Dedifferentiated amniotic fluid mesenchymal stem cell (primary cell): ENCODE results near the gene ABCD1.
"Not testable (repeated sequence)": the region's sequence is repeated elsewhere in the genome, so short reads cannot be mapped to it uniquely, and the experiment has no call there.

Experiments
- DNase-seq: peaks from one replicate; pipeline ENCODE4 v3.0.0-alpha.2; 2016; ENCODE audit errors: extremely low spot score

The ABCD1 gene

DNA sequence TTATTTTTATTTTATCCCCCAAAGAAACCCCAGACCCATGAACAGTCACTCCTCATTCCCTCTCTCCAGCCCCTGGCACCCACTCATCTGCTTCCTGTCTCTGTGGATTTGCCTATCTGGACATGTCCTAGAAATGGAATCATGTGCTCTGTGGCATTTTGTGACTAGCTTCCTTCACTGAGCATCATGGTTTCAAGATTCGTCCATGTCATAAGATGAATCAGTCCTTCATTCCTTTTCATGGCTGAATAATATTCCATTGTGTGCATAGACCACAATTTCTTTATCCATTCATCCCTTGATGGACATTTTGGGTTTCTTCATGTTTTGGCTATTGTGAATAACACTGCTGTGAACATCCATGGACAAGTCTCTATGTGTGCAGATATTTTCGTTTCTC is 10.2 kb downstream of the ABCD1 start:
- DNase-seq, result no peak

DNA sequence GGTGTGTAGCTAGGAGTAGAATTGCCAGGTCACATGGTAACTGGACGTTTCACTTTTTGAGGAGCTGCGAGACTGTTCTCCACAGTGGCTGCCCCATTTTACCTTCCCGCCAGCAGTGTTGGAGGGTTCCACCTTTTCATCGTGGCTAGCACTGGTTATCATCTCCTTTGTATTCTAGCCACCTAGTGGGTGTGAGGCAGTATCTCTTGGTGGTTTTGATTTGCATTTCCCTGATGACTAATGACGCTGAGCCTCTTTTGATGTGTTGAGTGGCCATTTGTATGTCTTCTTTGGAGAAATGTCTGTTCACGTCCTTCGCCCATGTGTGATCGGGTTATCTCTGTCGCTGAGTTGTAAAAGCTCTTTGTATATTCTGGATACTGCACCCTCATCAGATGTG is 10.6 kb downstream of the ABCD1 start:
- DNase-seq, result no peak

DNA sequence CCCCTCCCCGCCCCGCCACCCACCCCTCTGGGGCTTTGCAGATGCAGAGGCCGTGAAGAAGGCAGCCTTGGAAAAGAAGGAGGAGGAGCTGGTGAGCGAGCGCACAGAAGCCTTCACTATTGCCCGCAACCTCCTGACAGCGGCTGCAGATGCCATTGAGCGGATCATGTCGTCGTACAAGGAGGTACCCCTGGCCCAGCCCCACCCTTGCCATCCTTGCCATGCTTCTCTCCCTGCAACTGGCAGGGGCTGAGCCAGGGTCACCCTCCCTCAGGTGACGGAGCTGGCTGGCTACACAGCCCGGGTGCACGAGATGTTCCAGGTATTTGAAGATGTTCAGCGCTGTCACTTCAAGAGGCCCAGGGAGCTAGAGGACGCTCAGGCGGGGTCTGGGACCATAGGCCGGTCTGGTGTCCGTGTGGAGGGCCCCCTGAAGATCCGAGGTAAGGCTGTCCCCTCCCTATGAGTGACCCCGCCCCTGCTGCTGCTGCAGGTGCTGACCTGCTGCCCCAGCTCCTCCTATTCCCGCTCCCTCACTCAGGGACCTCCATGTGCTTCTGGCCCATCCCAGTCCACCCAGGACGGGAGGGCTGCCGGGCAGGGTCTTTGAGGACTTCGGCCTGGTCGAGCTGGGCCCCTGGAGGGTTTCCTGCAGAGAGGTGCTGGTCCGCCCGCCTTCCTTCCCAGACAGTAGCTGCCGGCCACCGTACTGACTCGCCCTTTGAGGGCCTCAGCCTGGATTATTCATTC is 11.6 kb downstream of the ABCD1 start:
- no peak for DNase-seq

GRCh38 chrX:153736871-153737441 is 12.3 kb downstream of the ABCD1 start:
- no peak for DNase-seq

DNA sequence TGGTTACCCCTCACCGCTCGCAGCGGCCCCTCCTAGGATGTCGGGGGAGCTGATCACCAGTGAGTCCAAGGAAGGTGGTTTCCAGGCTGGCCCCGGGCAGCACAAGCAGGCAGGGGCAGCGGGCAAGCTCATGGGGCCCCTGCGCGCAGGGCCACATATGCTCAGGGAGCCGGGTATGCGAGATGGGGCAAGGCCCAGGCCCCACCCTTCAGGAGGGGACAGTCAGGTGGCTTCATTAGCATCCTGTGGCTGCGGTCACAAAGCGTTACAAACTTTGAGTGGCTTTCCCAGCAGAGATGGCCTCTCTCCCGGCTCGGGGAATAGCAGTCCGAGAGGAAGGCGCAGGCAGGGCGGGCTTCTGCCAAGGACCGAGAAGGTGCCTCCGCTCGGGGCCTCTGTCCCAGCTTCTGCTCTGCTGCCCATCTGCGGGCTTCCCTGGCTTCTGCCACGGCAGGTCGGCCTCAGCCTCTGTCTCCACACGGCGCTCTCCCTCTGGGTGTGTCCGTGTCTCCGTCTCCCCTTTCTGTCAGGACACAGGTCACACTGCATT is 13.5 kb downstream of the ABCD1 start:
- DNase-seq, result no peak

GRCh38 chrX:153739754-153740486 is 15.3 kb downstream of the ABCD1 start:
- no peak for DNase-seq

GRCh38 chrX:153740631-153741222 is 16.1 kb downstream of the ABCD1 start:
- DNase-seq, result no peak

DNA sequence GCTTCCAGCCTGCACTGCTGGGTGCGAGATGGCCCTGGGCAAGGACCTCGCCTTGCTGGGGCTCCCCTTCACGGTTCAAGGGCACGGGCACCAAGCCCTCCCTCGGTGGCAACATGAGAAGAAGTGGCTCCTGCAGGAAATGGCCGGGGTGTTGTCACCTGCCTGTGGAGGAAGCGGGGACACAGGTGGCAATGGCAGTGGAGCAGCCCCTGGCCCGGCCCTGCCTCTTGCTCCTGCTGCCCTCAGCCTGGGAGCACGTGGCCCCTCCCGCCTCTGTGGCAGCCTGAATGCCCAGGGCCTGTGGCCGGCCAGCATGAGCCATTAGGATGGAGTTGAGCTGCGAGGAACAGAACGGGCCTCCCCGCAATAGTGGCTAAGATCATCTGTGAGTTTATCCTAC is 16.8 kb downstream of the ABCD1 start:
- no peak for DNase-seq

DNA sequence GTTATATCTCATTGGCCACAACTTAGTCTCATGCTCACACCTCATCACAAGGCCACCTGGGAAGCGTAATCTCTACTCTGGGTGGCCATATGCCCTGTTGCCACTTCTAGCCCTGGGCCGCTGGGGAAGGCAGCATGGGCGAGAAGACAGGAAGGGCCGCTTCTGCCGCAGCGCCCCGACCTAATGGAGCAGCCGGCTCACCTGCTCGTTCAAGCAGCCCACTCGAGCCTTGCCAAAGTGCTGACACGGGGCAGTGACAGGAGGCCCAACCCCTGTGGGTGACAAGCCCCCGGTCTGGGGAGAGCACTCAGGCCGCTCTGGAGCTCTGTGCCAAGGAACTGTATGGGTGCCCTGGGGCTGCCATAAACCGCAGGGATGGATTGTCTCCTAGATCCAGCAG is 17.5 kb downstream of the ABCD1 start:
- not testable (repeated sequence) for DNase-seq

DNA sequence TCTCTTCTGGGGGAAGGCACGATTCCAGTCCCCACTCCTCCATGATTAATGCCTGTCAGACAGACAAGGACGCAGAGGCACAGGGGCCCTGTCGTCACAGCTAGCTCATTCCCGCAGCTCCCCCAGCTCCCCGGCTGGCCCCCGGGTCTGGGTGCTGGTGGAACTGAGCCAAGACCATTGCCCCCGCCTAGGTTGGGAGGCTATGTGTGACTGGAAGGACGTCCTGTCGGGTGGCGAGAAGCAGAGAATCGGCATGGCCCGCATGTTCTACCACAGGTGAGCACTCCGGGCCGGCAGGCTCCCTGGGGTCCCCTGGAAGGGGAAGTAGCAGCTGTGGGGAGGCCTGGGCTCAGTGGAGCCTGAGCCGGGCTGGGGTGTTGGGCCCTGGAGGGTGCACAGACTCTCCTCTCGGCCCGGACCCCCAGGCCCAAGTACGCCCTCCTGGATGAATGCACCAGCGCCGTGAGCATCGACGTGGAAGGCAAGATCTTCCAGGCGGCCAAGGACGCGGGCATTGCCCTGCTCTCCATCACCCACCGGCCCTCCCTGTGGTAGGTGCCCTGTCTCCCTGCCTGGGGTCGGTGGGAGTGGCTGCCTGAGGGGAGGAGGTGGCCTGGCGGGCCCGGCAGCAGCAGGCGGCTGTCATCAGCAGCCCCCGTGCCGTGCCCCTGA is 18.3 kb downstream of the ABCD1 start:
- not testable (repeated sequence) for DNase-seq

- not testable (repeated sequence) for DNase-seq
These were observed 19.0 kb downstream of the ABCD1 start for GRCh38 chrX:153743468-153744209.

DNA sequence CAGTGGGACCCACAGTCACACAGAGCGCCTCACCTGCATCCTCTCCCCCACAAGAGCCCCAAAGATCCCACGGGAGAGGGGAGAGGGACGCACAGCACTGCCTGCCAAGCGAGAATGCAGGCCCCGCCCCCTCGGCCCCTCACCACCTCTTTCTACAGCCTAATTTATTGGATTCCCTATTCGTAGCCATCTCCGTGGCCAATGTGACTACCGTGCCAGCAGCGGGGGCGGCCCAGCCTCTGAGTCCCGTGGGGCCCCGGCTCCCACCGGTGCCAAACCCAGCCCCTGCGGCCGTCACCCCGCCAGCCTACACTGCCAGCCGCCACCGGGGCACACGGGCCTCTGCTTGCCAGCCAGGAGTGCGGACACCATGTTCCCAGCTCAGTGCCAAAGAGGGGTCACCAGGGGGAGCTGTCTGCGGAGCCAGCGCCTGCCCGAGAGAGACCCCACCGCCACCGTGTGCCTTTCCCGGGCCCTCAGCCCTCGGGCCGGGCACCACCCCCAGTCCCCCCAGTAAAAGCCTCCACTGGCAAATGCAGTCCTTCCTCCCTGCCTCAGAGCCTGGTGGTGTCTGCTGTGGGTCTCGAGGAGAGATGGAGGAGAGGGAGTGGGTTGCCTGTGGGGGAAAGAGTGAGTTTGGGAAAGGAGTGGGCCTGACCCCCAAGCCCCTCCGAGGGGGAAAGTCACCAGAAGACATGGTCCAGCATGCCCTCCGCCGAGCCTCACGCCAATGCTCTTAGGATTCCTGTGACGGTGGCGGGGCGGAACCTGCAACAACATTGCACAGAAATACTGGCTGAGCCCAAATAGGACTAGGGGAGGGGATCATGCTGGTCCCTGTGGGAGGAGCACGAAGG is 19.8 kb downstream of the ABCD1 start:
- no peak for DNase-seq

- not testable (repeated sequence) for DNase-seq
These were observed 20.4 kb downstream of the ABCD1 start for GRCh38 chrX:153745067-153745433.

DNA sequence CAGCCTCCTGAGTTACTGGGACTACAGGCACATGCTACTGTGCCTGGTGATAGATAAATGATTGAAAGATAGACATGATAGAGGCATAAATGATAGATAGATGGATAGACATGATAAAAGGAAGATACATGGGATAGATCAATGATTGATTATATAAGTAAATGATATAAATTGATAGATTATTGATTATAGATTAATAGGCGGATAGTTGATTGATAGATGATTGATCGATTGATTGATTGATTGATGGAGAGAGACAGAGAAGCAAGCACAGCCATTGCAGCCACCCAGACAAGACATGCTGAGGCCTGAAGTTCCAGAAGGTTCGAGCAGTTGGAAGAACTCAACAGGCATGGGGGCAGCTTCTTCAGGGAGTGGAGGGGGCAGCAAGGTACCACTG is 21.7 kb downstream of the ABCD1 start:
- no peak for DNase-seq

- DNase-seq, result not testable (repeated sequence)
These were observed 22.3 kb downstream of the ABCD1 start for GRCh38 chrX:153746991-153747390.

DNA sequence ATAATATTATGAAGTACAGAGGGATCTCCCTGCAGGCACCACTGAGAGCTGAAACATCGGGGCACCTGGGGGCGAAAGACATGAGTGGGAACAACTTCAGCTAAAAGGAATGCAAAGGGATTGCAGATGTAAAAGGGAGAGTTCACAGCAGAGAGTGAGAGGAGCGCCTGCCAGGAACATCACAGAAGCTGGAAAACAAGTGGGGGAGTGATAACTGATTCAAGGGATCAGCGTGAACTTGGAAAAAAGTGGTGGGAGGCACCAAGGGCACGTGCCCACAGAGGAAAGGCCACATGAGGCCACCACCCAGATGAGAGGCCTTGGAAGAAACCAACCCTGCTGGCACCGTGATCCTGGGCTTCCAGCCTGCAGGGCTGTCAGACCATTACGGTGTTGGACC is 24.4 kb downstream of the ABCD1 start:
- not testable (repeated sequence) for DNase-seq

DNA sequence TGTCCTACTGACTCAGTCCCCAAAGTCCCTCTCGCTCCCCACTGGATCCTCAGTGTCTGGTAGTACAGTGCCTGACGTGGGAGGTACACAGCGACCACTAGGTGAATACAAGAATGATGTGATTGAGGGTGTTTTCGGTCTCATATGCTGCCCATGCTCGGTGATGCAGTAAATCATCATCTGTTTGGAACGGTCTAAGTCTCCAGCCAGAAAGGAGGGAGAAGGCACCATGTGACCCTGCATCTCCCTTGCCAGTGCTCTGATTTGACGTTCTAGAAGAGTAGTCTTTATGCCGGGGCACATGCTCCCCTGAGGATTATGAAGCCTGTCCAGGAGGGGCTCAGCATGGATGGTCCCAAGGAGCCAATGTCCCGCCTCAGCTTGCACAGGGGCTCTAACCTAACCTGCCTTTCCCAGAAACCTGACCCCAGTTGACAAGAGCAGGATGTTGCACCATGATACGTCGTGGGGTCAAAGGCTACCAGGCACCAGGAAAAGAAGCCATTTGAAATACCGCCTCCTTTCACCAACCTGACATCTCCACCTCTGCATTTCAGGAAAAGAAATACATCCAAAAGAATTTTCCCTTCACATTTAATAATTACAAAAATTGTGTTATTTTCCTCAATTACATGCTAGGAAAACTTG is 25.6 kb downstream of the ABCD1 start:
- no peak for DNase-seq

- no peak for DNase-seq
These were observed 30.5 kb downstream of the ABCD1 start for GRCh38 chrX:153755136-153755535.

GRCh38 chrX:153761863-153762262 is 37.2 kb downstream of the ABCD1 start:
- no peak for DNase-seq
